Tibial nerve (tissue), 4 donors: ENCODE measurements around the gene FBXL14. TPM values are rescaled to one million over a fixed set of nuclear protein-coding genes. Genes with fewer than 3 reads are reported as not detected.
A peak's percentile ranks its signal among the peaks of the same experiment; 100 is the strongest.

ENCODE experiments used
- DNase-seq, 2 donors: peaks; one replicate each; pipeline ENCODE4 v3.0.0-alpha.2; 2019; ENCODE audit warnings: low spot score in 2 of 2
- H3K27ac ChIP-seq, 4 donors: fragments of 200-600 bp; sonication (generic) in 3 of 4; one replicate each; pipeline ENCODE4 v1.5.1; 2017 to 2019; ENCODE audit warnings: mild to moderate bottlenecking in 1 of 4
- H3K27me3 ChIP-seq, 2 donors: fragments of 200-600 bp; sonication (generic) in 1 of 2; one replicate each; pipeline versions ENCODE4 v1.5.1 to v1.6.0; 2017 to 2019
- H3K36me3 ChIP-seq, 3 donors: fragments of 200-600 bp; sonication (generic); one replicate each; pipeline ENCODE4 v1.5.1; 2018 to 2019
- H3K4me1 ChIP-seq, 4 donors: fragments of 200-600 bp; sonication (generic) in 3 of 4; one replicate each; pipeline ENCODE4 v1.5.1; 2017 to 2019
- H3K4me3 ChIP-seq, 4 donors: fragments of 200-600 bp; sonication (generic) in 3 of 4; one replicate each; pipeline ENCODE4 v1.5.1; 2017 to 2019; ENCODE audit warnings: mild to moderate bottlenecking in 1 of 4, moderate library complexity in 1 of 4
- H3K9me3 ChIP-seq, 4 donors: fragments of 200-600 bp; sonication (generic) in 3 of 4; one replicate each; pipeline ENCODE4 v1.5.1; 2017 to 2019
- CTCF ChIP-seq, 5 experiments: fragments of 200-600 bp in 3 of 5; fragments of 450-650 bp in 2 of 5; sonication (generic) in 3 of 5; IDR thresholded peaks; one replicate each; pipeline ENCODE4 v1.5.1; 2016 to 2019; ENCODE audit warnings: antibody characterized with exemption in 5 of 5, mild to moderate bottlenecking in 3 of 5, moderate library complexity in 2 of 5
- EP300 ChIP-seq, 2 donors: sonication (generic); formaldehyde crosslinking; IDR thresholded peaks; one replicate each; pipeline ENCODE4 v1.6.1; 2017; ENCODE audit warnings: antibody characterized with exemption in 2 of 2, mild to moderate bottlenecking in 1 of 2
- POLR2A ChIP-seq, 2 donors: fragments of 450-650 bp; IDR thresholded peaks; one replicate each; pipeline ENCODE4 v1.6.1; 2017; ENCODE audit warnings: antibody characterized with exemption in 2 of 2, mild to moderate bottlenecking in 2 of 2, moderate library complexity in 2 of 2
- WGBS, 2 donors: methylation state at CpG; one replicate each; pipeline ENCODE4 v1.1.5; 2018; 5-methylcytosine and 5-hydroxymethylcytosine counted together
- total RNA-seq, 4 donors: library from RNA; depleted of rRNA; stranded (reverse); fragments of >200 nt; gene quantifications; one replicate each; pipeline ENCODE4 v1.1.0, GENCODE V29; 2016

Gene FBXL14
- total RNA-seq, 4 donors from 2014 or later, result 11.7 to 21.4 (median 17.3) TPM

- DNase-seq, result no peak
- TF ChIP-seq EP300 (IDR thresholded peaks at IDR 0.05) (no peak), CTCF (IDR thresholded peaks at IDR 0.05) (no peak), POLR2A (IDR thresholded peaks at IDR 0.05) (no peak)
- no peaks in the 10 kb centered on the region for H3K4me1 ChIP-seq
- peaks cover 0 to 5% (median 0%) of the 10 kb centered on the region in 4 donors for H3K9me3 ChIP-seq
- H3K27ac ChIP-seq, result no peak overlapping the region
- 68 to 72% methylated on average over 12 of the region's 12 CpGs for WGBS, 2 donors
- H3K4me3 ChIP-seq, result no peak overlapping the region
- no peaks in the 10 kb centered on the region for H3K27me3 ChIP-seq
- no peaks in the 10 kb centered on the region for H3K36me3 ChIP-seq
These were observed 41.4 kb downstream of the FBXL14 start for GRCh38 chr12:1552911-1553491.

GRCh38 chr12:1552171-1552570, 42.2 kb downstream of the FBXL14 start:
- TF ChIP-seq CTCF (IDR thresholded peaks at IDR 0.05) (no peak), POLR2A (IDR thresholded peaks at IDR 0.05) (no peak), EP300 (IDR thresholded peaks at IDR 0.05) (no peak)
- H3K36me3 ChIP-seq, result no peaks in the 10 kb centered on the region
- H3K4me3 ChIP-seq, result no peak overlapping the region
- 90 to 97% methylated on average over 2 of the region's 2 CpGs for WGBS, 2 donors
- no peak for DNase-seq
- no peaks in the 10 kb centered on the region for H3K4me1 ChIP-seq
- peaks cover 0 to 5% (median 0%) of the 10 kb centered on the region in 4 donors for H3K9me3 ChIP-seq
- no peak overlapping the region for H3K27ac ChIP-seq
- no peaks in the 10 kb centered on the region for H3K27me3 ChIP-seq

- no peaks in the 10 kb centered on the region for H3K4me1 ChIP-seq
- no peak for TF ChIP-seq POLR2A (IDR thresholded peaks at IDR 0.05)
- TF ChIP-seq CTCF (IDR thresholded peaks at IDR 0.05), result no peak
- no peak for TF ChIP-seq EP300 (IDR thresholded peaks at IDR 0.05)
- no peaks in the 10 kb centered on the region for H3K36me3 ChIP-seq
- no peak overlapping the region for H3K27ac ChIP-seq
- WGBS, 2 donors, result 92% methylated on average over 6 of the region's 6 CpGs
- DNase-seq, result no peak
- no peaks in the 10 kb centered on the region for H3K27me3 ChIP-seq
- H3K4me3 ChIP-seq, result no peak overlapping the region
- peaks cover 0 to 5% (median 0%) of the 10 kb centered on the region in 4 donors for H3K9me3 ChIP-seq
These were observed 42.9 kb downstream of the FBXL14 start for GRCh38 chr12:1551496-1551895.

- H3K4me3 ChIP-seq, result no peak overlapping the region
- no peak for TF ChIP-seq POLR2A (IDR thresholded peaks at IDR 0.05)
- no peak for TF ChIP-seq CTCF (IDR thresholded peaks at IDR 0.05)
- no peaks in the 10 kb centered on the region for H3K27me3 ChIP-seq
- DNase-seq, result no peak
- H3K36me3 ChIP-seq, result no peaks in the 10 kb centered on the region
- WGBS, 2 donors, result 85 to 87% methylated on average over 19 of the region's 19 CpGs
- no peak overlapping the region for H3K27ac ChIP-seq
- peaks cover 0 to 2% (median 0%) of the 10 kb centered on the region in 4 donors for H3K4me1 ChIP-seq
- H3K9me3 ChIP-seq, result peaks cover 0 to 7% (median 0%) of the 10 kb centered on the region in 4 donors
These were observed 47.3 kb downstream of the FBXL14 start for GRCh38 chr12:1546931-1547640.

- Histone ChIP-seq H3K4me1 (peaks cover 0 to 11% (median 0%) of the 10 kb centered on the region in 4 donors), H3K36me3 (no peaks in the 10 kb centered on the region), H3K27me3 (peaks cover 0 to 9% of the 10 kb centered on the region in 2 donors), H3K9me3 (peaks cover 0 to 7% (median 0%) of the 10 kb centered on the region in 4 donors), H3K27ac (no peak overlapping the region), H3K4me3 (no peak overlapping the region)
- DNase-seq, result peak in 1 of 2 donors; percentile 37
- TF ChIP-seq CTCF (IDR thresholded peaks at IDR 0.05), result peak in 2 of 5 experiments; percentile 15 to 17
- TF ChIP-seq EP300 (IDR thresholded peaks at IDR 0.05), result no peak
- WGBS, 2 donors, result 52 to 60% methylated on average over 7 of the region's 7 CpGs
These were observed 49.2 kb downstream of the FBXL14 start for GRCh38 chr12:1544996-1545700.
